ENCODE results near the gene COL28A1.

COL28A1 gene

GRCh38 chr7:7516662-7517061, 19.0 kb downstream of the COL28A1 start:
- no peaks in the 10 kb centered on the region for H3K79me2 ChIP-seq (ENCODE audit: low read length)
- no peaks in the 10 kb centered on the region for H3K27me3 ChIP-seq (ENCODE audit: low read depth, low read length)
- H3K9me3 ChIP-seq (ENCODE audit: insufficient read depth, low read length): no peaks in the 10 kb centered on the region
- TF ChIP-seq EZH2phosphoT487 (IDR thresholded peaks at IDR 0.05; ENCODE audit: low read depth) (no peak), CTCF (IDR thresholded peaks at IDR 0.05; ENCODE audit: low read depth, low read length) (no peak)
- no peak overlapping the region for H2AFZ ChIP-seq (ENCODE audit: low read depth, low read length)
- no peaks in the 10 kb centered on the region for H3K4me1 ChIP-seq (ENCODE audit: low read length)
- no peaks in the 10 kb centered on the region for H3K36me3 ChIP-seq (replicated peaks; ENCODE audit: low read depth, low read length)
- H3K9ac ChIP-seq (ENCODE audit: low read length): no peak overlapping the region
- H3K27ac ChIP-seq (ENCODE audit: low read length): no peak overlapping the region
- no peak overlapping the region for H3K4me3 ChIP-seq (ENCODE audit: low read length)
- no peaks in the 10 kb centered on the region for H4K20me1 ChIP-seq (ENCODE audit: insufficient read depth, low read length)
- no peak overlapping the region for H3K4me2 ChIP-seq (ENCODE audit: low read length)

DNA sequence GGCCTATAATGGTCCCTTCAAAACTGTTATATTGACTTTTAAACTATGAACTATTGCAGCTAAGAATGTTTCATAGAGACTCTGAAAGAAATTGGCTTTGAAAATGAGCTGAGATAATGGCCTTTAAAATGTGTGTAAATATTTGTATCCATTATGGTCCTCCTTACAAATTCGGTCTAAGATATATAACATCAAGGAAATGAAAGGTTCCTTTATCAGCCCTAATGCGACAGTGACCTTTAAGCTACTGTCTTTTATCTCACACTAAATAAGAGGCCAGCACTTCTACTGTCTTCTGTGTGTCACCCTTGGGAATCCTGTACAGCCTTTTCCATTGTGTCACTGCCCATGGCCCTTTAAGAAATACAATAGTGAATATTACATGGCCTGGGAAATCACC, 19.5 kb downstream of the COL28A1 start:
- H3K79me2 ChIP-seq (ENCODE audit: low read length): no peaks in the 10 kb centered on the region
- H4K20me1 ChIP-seq (ENCODE audit: insufficient read depth, low read length): no peaks in the 10 kb centered on the region
- H3K9ac ChIP-seq (ENCODE audit: low read length): no peak overlapping the region
- H3K27me3 ChIP-seq (ENCODE audit: low read depth, low read length): no peaks in the 10 kb centered on the region
- TF ChIP-seq EZH2phosphoT487 (IDR thresholded peaks at IDR 0.05; ENCODE audit: low read depth) (no peak), CTCF (IDR thresholded peaks at IDR 0.05; ENCODE audit: low read depth, low read length) (no peak)
- H3K9me3 ChIP-seq (ENCODE audit: insufficient read depth, low read length): no peaks in the 10 kb centered on the region
- H3K27ac ChIP-seq (ENCODE audit: low read length): no peak overlapping the region
- H3K4me2 ChIP-seq (ENCODE audit: low read length): no peak overlapping the region
- no peaks in the 10 kb centered on the region for H3K36me3 ChIP-seq (replicated peaks; ENCODE audit: low read depth, low read length)
- no peak overlapping the region for H3K4me3 ChIP-seq (ENCODE audit: low read length)
- no peak overlapping the region for H2AFZ ChIP-seq (ENCODE audit: low read depth, low read length)
- H3K4me1 ChIP-seq (ENCODE audit: low read length): no peaks in the 10 kb centered on the region

- Histone ChIP-seq H3K4me2 (ENCODE audit: low read length) (no peak overlapping the region), H3K9me3 (ENCODE audit: insufficient read depth, low read length) (no peaks in the 10 kb centered on the region), H4K20me1 (ENCODE audit: insufficient read depth, low read length) (no peaks in the 10 kb centered on the region), H2AFZ (ENCODE audit: low read depth, low read length) (no peak overlapping the region), H3K4me3 (ENCODE audit: low read length) (no peak overlapping the region), H3K36me3 (replicated peaks; ENCODE audit: low read depth, low read length) (no peaks in the 10 kb centered on the region), H3K79me2 (ENCODE audit: low read length) (no peaks in the 10 kb centered on the region), H3K27ac (ENCODE audit: low read length) (no peak overlapping the region), H3K9ac (ENCODE audit: low read length) (no peak overlapping the region), H3K4me1 (ENCODE audit: low read length) (no peaks in the 10 kb centered on the region), H3K27me3 (ENCODE audit: low read depth, low read length) (no peaks in the 10 kb centered on the region)
- no peak for TF ChIP-seq CTCF (IDR thresholded peaks at IDR 0.05; ENCODE audit: low read depth, low read length)
- TF ChIP-seq EZH2phosphoT487 (IDR thresholded peaks at IDR 0.05; ENCODE audit: low read depth): no peak
Measured at GRCh38 chr7:7512861-7513597, 22.6 kb downstream of the COL28A1 start.

GRCh38 chr7:7510794-7511193, 24.9 kb downstream of the COL28A1 start:
- Histone ChIP-seq H3K79me2 (ENCODE audit: low read length) (no peaks in the 10 kb centered on the region), H3K4me3 (ENCODE audit: low read length) (no peak overlapping the region), H4K20me1 (ENCODE audit: insufficient read depth, low read length) (no peaks in the 10 kb centered on the region), H3K4me1 (ENCODE audit: low read length) (no peaks in the 10 kb centered on the region), H3K9ac (ENCODE audit: low read length) (no peak overlapping the region), H3K36me3 (replicated peaks; ENCODE audit: low read depth, low read length) (no peaks in the 10 kb centered on the region), H2AFZ (ENCODE audit: low read depth, low read length) (no peak overlapping the region), H3K27ac (ENCODE audit: low read length) (no peak overlapping the region), H3K27me3 (ENCODE audit: low read depth, low read length) (no peaks in the 10 kb centered on the region), H3K9me3 (ENCODE audit: insufficient read depth, low read length) (no peaks in the 10 kb centered on the region), H3K4me2 (ENCODE audit: low read length) (no peak overlapping the region)
- TF ChIP-seq EZH2phosphoT487 (IDR thresholded peaks at IDR 0.05; ENCODE audit: low read depth): no peak
- TF ChIP-seq CTCF (IDR thresholded peaks at IDR 0.05; ENCODE audit: low read depth, low read length): no peak
